ENCODE measurements around the gene CIAO3. TPM values are rescaled to one million over a fixed set of nuclear protein-coding genes. Genes with fewer than 3 reads are reported as not detected.

Gene CIAO3
- polyA plus RNA-seq, 3 donors = 8.6 to 41.1 (median 11.8) TPM

DNA sequence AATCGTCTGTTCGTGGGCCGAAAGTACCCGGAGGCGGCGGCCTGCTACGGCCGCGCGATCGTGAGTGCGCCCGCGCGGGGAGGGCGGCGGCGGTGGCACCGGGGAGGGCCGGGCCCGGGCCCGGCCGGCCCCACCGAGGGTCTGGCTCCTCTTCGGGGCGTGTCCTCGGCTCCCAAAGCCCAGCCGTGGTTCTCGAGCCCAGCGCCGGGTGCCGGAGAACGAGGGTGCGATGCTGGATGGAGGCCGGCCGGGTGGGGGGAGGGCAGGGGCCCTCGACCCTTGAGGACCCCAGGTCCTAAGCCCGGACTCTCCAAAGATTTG lies 60.2 kb downstream of the CIAO3 start:
- under 1% methylated on average over 34 of the region's 38 CpGs for WGBS (ENCODE audit: insufficient coverage)
- peak overlapping the region; percentile 58 to 82 (median 76) for H3K4me3 ChIP-seq (replicated peaks in 1 of 3; ENCODE audit: low read depth in 2 of 3, low read length in 3 of 3)
- H3K9me3 ChIP-seq (replicated peaks in 1 of 2; ENCODE audit: control insufficient read depth in 1 of 2, insufficient read depth in 1 of 2, low read length in 2 of 2) = no peaks in the 10 kb centered on the region
- Mint-ChIP-seq H3K4me1 (peaks cover 26% of the 10 kb centered on the region), H3K27ac (peak overlapping the region in 4 of 7 donors; percentile 20 to 73 (median 56)), H3K4me3 (peak overlapping the region; percentile 74 to 76), H3K36me3 (peaks cover 14 to 21% of the 10 kb centered on the region in 2 donors), H3K9me3 (no peaks in the 10 kb centered on the region), H3K27me3 (ENCODE audit: low read depth in 3 of 3) (peaks cover 13 to 25% (median 15%) of the 10 kb centered on the region in 3 donors)
- H2AFZ ChIP-seq (ENCODE audit: insufficient read depth, low read depth, low read length, poor library complexity, severe bottlenecking) = peak overlapping the region; percentile 79
- peaks cover 3 to 21% of the 10 kb centered on the region in 2 donors for H3K27me3 ChIP-seq (ENCODE audit: control insufficient read depth in 2 of 2, insufficient read depth in 2 of 2, low read length in 2 of 2)
- peak overlapping the region; percentile 95 for H3K4me2 ChIP-seq (replicated peaks; ENCODE audit: extremely low read depth, low read length, poor library complexity, severe bottlenecking)
- H3K79me2 ChIP-seq (ENCODE audit: insufficient read depth, low read length) = peaks cover 33% of the 10 kb centered on the region
- peaks cover 32% of the 10 kb centered on the region for H4K20me1 ChIP-seq (ENCODE audit: insufficient read depth, low read length)
- TF ChIP-seq, protein P1, sequence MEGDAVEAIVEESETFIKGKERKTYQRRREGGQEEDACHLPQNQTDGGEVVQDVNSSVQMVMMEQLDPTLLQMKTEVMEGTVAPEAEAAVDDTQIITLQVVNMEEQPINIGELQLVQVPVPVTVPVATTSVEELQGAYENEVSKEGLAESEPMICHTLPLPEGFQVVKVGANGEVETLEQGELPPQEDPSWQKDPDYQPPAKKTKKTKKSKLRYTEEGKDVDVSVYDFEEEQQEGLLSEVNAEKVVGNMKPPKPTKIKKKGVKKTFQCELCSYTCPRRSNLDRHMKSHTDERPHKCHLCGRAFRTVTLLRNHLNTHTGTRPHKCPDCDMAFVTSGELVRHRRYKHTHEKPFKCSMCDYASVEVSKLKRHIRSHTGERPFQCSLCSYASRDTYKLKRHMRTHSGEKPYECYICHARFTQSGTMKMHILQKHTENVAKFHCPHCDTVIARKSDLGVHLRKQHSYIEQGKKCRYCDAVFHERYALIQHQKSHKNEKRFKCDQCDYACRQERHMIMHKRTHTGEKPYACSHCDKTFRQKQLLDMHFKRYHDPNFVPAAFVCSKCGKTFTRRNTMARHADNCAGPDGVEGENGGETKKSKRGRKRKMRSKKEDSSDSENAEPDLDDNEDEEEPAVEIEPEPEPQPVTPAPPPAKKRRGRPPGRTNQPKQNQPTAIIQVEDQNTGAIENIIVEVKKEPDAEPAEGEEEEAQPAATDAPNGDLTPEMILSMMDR (IDR thresholded peaks at IDR 0.05) = no peak
- intact Hi-C loops (cut with micrococcal nuclease) = loop anchor here (5.0 kb wide), 2 partner anchors 43 to 93 kb away; partner anchors contain the start of gene METTL26 (in 1 of the 2)
- no peak for DNase-seq
- H3K9ac ChIP-seq (ENCODE audit: insufficient read depth, low read length, poor library complexity, severe bottlenecking) = peak overlapping the region; percentile 78
- peak overlapping the region; percentile 52 to 74 for H3K27ac ChIP-seq (ENCODE audit: low read depth in 1 of 2, low read length in 2 of 2)
- H3K36me3 ChIP-seq (replicated peaks in 1 of 2; ENCODE audit: control insufficient read depth in 1 of 2, insufficient read depth in 2 of 2, low read length in 2 of 2) = peaks cover 10 to 20% of the 10 kb centered on the region in 2 donors
- H3K4me1 ChIP-seq (ENCODE audit: control insufficient read depth in 1 of 2, insufficient read depth in 2 of 2, low read length in 2 of 2) = peaks cover 38 to 58% of the 10 kb centered on the region in 2 donors

DNA sequence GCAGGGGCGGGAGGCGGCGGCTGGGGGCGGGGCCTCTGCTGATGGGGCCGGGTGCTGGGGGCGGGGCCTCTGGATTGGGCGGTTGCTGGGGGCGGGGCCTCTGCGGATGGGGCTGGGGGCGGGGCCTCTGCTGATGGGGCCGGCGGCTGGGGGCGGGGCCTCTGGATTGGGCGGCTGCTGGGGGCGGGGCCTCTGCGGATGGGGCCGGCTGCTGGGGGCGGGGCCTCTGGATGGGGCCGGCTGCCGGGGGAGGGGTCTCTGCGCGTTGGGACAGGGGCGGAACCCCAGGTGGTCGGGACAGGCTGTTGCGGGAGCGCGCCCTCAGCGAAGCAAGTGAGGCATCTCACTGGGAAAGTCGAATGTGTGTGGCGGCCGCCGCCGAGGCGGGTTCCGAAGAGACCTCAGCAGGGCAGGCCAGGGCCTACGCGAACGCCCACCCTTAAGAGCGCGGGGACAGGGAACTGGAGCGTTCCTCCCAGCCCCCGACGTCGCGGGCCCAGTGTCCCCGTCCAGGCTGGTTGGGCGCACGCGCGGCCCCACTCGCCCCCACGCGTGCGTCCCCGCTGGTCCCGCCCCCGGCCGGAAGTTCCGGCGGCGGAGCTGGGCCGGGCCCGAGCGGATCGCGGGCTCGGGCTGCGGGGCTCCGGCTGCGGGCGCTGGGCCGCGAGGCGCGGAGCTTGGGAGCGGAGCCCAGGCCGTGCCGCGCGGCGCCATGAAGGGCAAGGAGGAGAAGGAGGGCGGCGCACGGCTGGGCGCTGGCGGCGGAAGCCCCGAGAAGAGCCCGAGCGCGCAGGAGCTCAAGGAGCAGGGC lies 60.8 kb downstream of the CIAO3 start, which contains the start of gene STUB1:
STUB1 (plus strand) TSS at position 597 of the 811 bp plus-strand sequence; CDS start at position 713, 116 bp downstream.
- Histone ChIP-seq H3K9ac (ENCODE audit: insufficient read depth, low read length, poor library complexity, severe bottlenecking) (peak within 1 kb of the TSS; percentile 78), H3K36me3 (replicated peaks in 1 of 2; ENCODE audit: control insufficient read depth in 1 of 2, insufficient read depth in 2 of 2, low read length in 2 of 2) (peaks cover 10 to 20% of the 10 kb centered on the region in 2 donors), H4K20me1 (ENCODE audit: insufficient read depth, low read length) (peaks cover 35% of the 10 kb centered on the region), H3K9me3 (replicated peaks in 1 of 2; ENCODE audit: control insufficient read depth in 1 of 2, insufficient read depth in 1 of 2, low read length in 2 of 2) (no peaks in the 10 kb centered on the region), H3K79me2 (ENCODE audit: insufficient read depth, low read length) (peaks cover 33% of the 10 kb centered on the region), H3K27ac (ENCODE audit: low read depth in 1 of 2, low read length in 2 of 2) (peak within 1 kb of the TSS; percentile 74 to 85), H2AFZ (ENCODE audit: insufficient read depth, low read depth, low read length, poor library complexity, severe bottlenecking) (peak within 1 kb of the TSS; percentile 82), H3K4me1 (ENCODE audit: control insufficient read depth in 1 of 2, insufficient read depth in 2 of 2, low read length in 2 of 2) (peaks cover 39 to 59% of the 10 kb centered on the region in 2 donors), H3K27me3 (ENCODE audit: control insufficient read depth in 2 of 2, insufficient read depth in 2 of 2, low read length in 2 of 2) (peaks cover 3 to 25% of the 10 kb centered on the region in 2 donors), H3K4me3 (replicated peaks in 1 of 3; ENCODE audit: low read depth in 2 of 3, low read length in 3 of 3) (peak within 1 kb of the TSS; percentile 58 to 82 (median 76)), H3K4me2 (replicated peaks; ENCODE audit: extremely low read depth, low read length, poor library complexity, severe bottlenecking) (peak within 1 kb of the TSS; percentile 95)
- Mint-ChIP-seq H3K36me3 (peaks cover 14 to 21% of the 10 kb centered on the region in 2 donors), H3K4me3 (peak within 1 kb of the TSS; percentile 79 to 90), H3K27ac (peak within 1 kb of the TSS; percentile 63 to 93 (median 91)), H3K9me3 (peaks cover 0 to 3% (median 0%) of the 10 kb centered on the region in 7 donors), H3K4me1 (peaks cover 29% of the 10 kb centered on the region), H3K27me3 (ENCODE audit: low read depth in 3 of 3) (peaks cover 16 to 30% (median 19%) of the 10 kb centered on the region in 3 donors)
- intact Hi-C loops (cut with micrococcal nuclease) = loop anchor here (2.0 to 5.0 kb wide), 3 partner anchors 17 to 93 kb away; partner anchors contain the start of gene METTL26 (in 1 of the 2)
- TF ChIP-seq, protein P1 (IDR thresholded peaks at IDR 0.05) = no peak
- DNase-seq = peak; percentile 73 to 85 (median 75)
- WGBS (ENCODE audit: insufficient coverage) = under 1% methylated on average over 76 of the region's 91 CpGs

Small RNAs within 50 kb of the gene (small RNA-seq; reads per million reads assigned to genes)
- not detected for gene MIR662 (ENCODE audit: insufficient read length, low read depth)

Other genes starting within 250 kb of the CIAO3 start
- gene CAPN15, start 213.3 kb downstream of the CIAO3 start, polyA plus RNA-seq = 10 to 100 TPM in 1 of 3 donors, 1 to 10 TPM in 2; 3.4 to 42.6 (median 3.9) TPM
- not detected for gene PRR35, start 180.6 kb downstream of the CIAO3 start, polyA plus RNA-seq
- under 1 TPM; 0.29 to 0.57 (median 0.36) TPM for gene NHLRC4, start 174.0 kb downstream of the CIAO3 start, polyA plus RNA-seq
- 10 to 100 TPM; 11.4 to 39.8 (median 12.1) TPM for gene PIGQ, start 171.0 kb downstream of the CIAO3 start, polyA plus RNA-seq
- gene RAB40C, start 150.9 kb downstream of the CIAO3 start, polyA plus RNA-seq = 10 to 100 TPM; 10.0 to 22.6 (median 10.9) TPM
- under 1 TPM in 1 of 3 donors, not detected in 2; 0.76 TPM for gene WFIKKN1, start 110.0 kb downstream of the CIAO3 start, polyA plus RNA-seq
- gene METTL26, start 104.7 kb downstream of the CIAO3 start, polyA plus RNA-seq = 10 to 100 TPM; 57.1 to 80.9 (median 70.4) TPM
- 10 to 100 TPM; 23.7 to 65.6 (median 42.1) TPM for gene MCRIP2, start 99.2 kb downstream of the CIAO3 start, polyA plus RNA-seq
- gene WDR90, start 91.6 kb downstream of the CIAO3 start, polyA plus RNA-seq = 10 to 100 TPM in 1 of 3 donors, 1 to 10 TPM in 1, under 1 TPM in 1; 0.13 to 16.5 (median 1.1) TPM
- 100 to 1,000 TPM in 1 of 3 donors, 10 to 100 TPM in 2; 25.4 to 276 (median 26.3) TPM for gene RHOT2, start 72.9 kb downstream of the CIAO3 start, polyA plus RNA-seq
- 1 to 10 TPM in 1 of 3 donors, not detected in 2; 1.3 TPM for gene RHBDL1, start 65.3 kb downstream of the CIAO3 start, polyA plus RNA-seq
- 100 to 1,000 TPM in 2 of 3 donors, 10 to 100 TPM in 1; 83.3 to 108 (median 106) TPM for gene STUB1, start 60.6 kb downstream of the CIAO3 start, polyA plus RNA-seq
- 10 to 100 TPM; 28.7 to 45.3 (median 33.5) TPM for gene JMJD8, start 56.7 kb downstream of the CIAO3 start, polyA plus RNA-seq
- 1 to 10 TPM; 5.7 to 9.2 (median 7.4) TPM for gene WDR24, start 50.6 kb downstream of the CIAO3 start, polyA plus RNA-seq
- 1 to 10 TPM in 1 of 3 donors, under 1 TPM in 2; 0.28 to 1.0 (median 0.49) TPM for gene FBXL16, start 35.2 kb downstream of the CIAO3 start, polyA plus RNA-seq
- gene METRN, start 25.9 kb downstream of the CIAO3 start, polyA plus RNA-seq = 1 to 10 TPM in 2 of 3 donors, under 1 TPM in 1; 0.97 to 5.4 (median 1.7) TPM
- 10 to 100 TPM; 21.5 to 56.3 (median 34.4) TPM for gene ANTKMT, start 19.9 kb downstream of the CIAO3 start, polyA plus RNA-seq
- gene CCDC78, start 14.6 kb downstream of the CIAO3 start, polyA plus RNA-seq = under 1 TPM in 1 of 3 donors, not detected in 2; 0.96 TPM
- gene HAGHL, start 13.9 kb downstream of the CIAO3 start, polyA plus RNA-seq = 1 to 10 TPM in 2 of 3 donors, under 1 TPM in 1; 0.60 to 8.9 (median 1.5) TPM
- under 1 TPM in 2 of 3 donors, not detected in 1; 0.07 to 0.29 TPM for gene MSLN, start 19.7 kb upstream of the CIAO3 start, polyA plus RNA-seq
- 10 to 100 TPM; 29.5 to 38.1 (median 31.5) TPM for gene RPUSD1, start 47.4 kb upstream of the CIAO3 start, polyA plus RNA-seq
- 10 to 100 TPM in 1 of 3 donors, 1 to 10 TPM in 1, under 1 TPM in 1; 0.57 to 13.8 (median 2.2) TPM for gene CHTF18, start 47.6 kb upstream of the CIAO3 start, polyA plus RNA-seq
- not detected for gene GNG13, start 59.7 kb upstream of the CIAO3 start, polyA plus RNA-seq
- 10 to 100 TPM in 2 of 3 donors, 1 to 10 TPM in 1; 5.9 to 14.7 (median 10.6) TPM for gene LMF1, start 230.0 kb upstream of the CIAO3 start, polyA plus RNA-seq
- gene SOX8, start 240.8 kb upstream of the CIAO3 start, polyA plus RNA-seq = not detected

All from CD14-positive monocyte (primary cell).